HG02571 (cell line): Measurements from ENCODE around the gene STPG4.

Experiments
- ATAC-seq: cut with Tn5 transposase; IDR thresholded peaks from one replicate; pipeline ENCODE4 v1.9.1; 2021; ENCODE audit warnings: mild to moderate bottlenecking, moderate library complexity; ENCODE audit not compliant: unreplicated experiment

Gene STPG4

DNA sequence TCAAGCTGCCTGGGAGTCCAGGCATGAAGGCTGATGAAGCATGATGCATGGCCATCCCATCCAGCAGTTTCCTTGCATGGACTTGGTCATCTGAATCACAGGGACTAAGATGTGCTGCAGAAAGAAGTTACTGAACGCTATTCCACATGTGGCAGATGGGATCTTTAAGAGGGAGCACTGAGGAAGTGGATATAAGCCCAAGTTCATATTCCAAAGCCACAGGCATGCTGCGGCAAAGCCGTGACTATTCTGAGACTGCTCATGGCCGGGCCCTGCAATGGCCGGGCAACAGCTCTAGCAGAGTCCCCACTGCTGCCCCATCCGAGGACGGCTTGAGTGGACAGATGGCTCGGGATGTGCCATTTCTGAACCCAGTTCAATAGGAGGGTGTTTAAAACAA is 61.5 kb downstream of the STPG4 start:
- no peak for ATAC-seq

DNA sequence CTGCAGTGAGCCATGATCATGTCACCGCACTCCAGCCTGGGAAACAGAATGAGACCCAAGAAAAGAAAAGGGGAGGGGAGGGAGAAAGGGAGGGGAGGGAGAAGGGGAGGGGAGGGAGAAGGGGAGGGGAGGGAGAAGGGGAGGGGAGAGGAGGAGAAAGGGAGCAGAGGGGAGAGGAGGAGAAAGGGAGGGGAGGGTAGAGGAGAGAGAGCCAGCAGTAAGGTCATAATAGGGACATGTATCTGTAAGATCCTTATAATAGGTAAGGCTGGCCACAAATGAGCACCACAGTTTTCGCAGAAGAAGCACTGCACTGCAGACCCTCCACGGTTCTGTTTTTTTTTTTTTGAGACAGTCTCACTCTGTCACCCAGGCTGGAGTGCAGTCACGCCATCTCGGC is 62.6 kb downstream of the STPG4 start:
- no peak for ATAC-seq

DNA sequence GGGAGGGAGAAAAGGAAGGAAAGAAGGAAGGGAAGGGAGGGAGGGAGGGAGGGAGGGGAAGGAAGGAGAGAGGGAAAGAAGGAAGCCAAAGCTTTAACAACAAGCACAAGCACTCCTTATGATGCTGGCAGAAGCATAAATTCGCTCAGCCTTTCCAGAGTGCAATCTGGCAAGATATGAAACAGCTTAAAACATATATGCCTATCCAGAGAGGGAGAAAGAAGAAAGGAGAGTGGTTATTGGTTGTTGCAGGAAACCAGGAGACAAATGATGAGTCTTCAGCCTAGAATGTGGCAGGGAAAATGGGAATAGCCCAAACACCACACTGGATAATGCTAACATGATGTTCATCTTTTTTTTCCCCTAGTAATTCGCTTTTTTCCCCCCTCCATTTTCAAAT is 64.0 kb downstream of the STPG4 start:
- no peak for ATAC-seq

- no peak for ATAC-seq
These were observed 66.0 kb downstream of the STPG4 start for GRCh38 chr2:47089083-47089464.

DNA sequence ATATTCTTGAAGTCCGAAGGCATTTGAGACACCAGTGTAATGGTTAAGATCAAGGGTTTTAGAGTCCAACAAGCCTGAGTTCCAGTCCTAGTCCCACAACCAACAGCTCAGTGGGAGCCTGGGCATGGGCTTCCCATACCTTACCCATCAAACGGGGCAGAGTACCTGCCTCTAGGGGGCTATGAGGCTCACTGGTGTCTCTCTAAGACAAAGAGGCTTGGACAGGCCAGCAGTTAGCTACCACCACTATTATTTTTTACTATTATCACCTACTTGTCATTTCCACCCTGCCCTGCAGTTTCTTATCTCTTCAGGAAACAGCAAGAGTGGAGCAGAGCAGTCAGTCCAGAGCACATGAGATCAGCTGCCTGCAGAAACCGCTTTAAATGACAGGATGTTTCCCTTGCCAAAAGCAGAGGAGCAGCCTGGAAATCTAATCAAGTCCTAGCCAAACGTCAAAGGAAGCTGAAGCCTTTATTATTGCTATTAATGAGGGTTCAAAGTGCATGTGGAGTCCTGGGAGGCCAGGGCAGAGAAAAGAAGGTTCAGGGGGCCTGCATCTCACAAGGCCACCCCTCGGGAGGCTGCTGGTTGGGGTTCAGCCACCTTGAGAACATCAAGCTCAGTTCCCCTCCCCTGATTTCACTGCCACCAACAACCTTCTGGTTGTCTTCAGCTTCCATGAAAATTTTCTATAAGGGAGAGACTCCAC is 66.6 kb downstream of the STPG4 start:
- no peak for ATAC-seq

DNA sequence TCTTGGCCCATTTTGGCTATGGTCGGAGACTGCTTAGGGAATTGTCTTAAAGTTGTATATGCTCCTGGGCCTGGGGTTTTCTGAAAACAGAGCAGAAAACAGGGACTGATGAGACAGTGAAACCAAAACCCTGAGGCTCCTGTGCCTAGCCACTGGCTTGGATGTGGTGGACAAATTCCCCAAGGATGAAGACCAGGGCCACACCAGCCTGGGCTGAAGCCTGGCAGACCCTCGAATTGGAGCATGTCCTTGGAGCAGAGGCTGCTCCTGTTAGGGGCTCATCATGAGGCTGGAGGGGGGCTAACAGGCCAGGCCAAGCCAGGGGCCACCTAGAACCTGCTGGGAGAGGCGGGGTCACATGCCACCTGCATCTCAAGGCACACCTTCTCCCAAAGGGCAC is 68.1 kb downstream of the STPG4 start:
- no peak for ATAC-seq

- ATAC-seq = no peak
These were observed 68.5 kb downstream of the STPG4 start for GRCh38 chr2:47086571-47086970.

DNA sequence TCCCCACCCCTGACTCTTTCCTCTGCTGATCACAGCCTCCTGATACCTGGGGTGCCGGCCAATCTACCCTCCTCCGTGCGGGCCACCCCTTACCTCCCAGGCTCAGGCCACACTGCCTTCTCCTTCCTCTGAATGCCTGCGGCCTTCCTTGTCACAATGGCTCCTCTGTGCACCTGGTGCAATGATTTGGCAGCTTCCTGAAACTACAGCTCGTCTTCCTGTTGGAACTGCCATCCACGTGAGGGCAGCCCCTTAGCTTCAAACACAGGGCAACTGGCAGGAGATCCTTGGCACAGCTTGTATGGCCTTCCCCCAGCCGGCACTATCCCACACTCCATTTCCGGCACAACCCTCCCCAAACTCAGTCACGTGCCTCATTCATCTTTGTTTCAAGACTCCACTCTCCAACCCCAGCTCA is 69.0 kb downstream of the STPG4 start:
- ATAC-seq = no peak

DNA sequence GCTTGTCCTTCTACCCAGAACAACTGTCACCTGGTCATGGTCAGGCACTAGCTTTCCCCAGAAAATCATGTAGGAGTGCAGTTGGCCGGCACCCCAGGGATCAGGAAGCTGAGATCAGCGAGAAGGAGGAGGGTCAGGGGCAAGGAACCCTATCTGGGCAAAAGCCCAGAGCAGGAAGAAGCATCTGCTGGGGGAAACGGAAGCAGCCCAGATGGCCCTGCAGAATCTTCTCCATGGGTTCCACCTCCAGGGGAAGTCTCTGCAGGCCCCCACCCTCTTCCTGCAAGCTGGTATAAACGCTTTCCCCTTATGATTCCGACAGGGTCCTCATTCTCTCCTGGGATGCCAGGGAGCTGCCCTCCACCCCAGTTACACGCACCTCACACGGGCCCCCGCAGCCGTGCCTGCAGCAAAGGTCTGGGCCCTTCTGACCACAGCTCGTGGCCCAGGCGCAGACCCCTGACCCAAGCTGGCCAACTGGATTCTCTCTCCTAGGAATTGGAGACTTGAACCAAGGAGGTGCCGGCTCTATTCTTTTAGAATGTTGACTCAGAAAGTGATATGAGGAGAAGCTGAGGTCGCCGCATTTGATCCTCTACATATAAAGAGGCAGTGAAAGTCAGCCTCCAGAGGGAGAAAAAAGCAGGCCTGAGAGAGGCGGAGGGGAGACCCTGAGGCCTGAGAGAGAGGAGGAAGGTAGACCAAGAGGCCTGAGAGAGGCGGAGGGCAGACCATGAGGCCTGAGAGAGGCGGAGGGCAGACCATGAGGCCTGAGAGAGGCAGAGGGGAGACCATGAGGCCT is 71.0 kb downstream of the STPG4 start:
- no peak for ATAC-seq

GRCh38 chr2:47083485-47083884 is 71.6 kb downstream of the STPG4 start:
- no peak for ATAC-seq

DNA sequence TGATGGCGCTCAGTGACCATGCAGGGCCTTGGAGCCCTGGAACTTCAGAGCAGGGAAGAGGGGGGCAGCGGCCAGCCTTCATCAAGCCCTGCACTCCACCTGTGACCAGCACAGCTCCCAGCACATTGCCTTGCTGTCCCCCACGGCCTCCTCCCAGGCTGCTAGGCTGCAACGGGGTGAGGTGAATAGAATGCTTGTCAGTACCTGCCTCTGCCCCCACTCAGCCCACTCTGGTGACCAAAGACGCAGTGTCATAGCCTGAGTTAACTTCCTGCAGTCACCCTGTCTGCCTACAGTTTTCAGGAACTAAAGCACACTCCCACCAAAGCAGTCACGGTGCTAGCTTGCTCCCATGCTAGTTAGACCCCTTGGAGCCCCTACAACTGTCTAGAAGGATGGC is 72.1 kb downstream of the STPG4 start:
- no peak for ATAC-seq

DNA sequence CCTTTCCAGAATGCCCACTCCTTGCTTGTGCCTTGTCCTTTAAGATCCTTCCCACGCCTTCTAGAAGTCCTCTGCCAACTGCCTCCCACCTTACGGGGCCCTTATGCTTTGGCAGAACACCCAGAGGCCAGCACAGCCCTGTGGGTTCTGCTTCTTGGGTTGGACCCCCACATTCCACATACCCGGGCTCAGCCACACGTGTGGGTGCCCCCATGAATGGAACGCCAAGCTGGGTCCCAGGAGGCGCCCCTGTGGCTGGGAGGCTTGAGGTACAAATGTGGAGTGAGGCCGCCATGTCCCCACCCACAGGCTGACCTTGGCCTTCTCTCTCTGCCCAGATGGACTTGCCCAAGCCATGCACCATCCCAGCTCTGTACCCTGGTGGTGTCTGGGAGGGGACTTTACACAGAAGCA is 74.2 kb downstream of the STPG4 start:
- no peak for ATAC-seq

- ATAC-seq = no peak
These were observed 75.3 kb downstream of the STPG4 start for GRCh38 chr2:47079515-47080412.

GRCh38 chr2:47078541-47079482 is 76.3 kb downstream of the STPG4 start:
- ATAC-seq = no peak

DNA sequence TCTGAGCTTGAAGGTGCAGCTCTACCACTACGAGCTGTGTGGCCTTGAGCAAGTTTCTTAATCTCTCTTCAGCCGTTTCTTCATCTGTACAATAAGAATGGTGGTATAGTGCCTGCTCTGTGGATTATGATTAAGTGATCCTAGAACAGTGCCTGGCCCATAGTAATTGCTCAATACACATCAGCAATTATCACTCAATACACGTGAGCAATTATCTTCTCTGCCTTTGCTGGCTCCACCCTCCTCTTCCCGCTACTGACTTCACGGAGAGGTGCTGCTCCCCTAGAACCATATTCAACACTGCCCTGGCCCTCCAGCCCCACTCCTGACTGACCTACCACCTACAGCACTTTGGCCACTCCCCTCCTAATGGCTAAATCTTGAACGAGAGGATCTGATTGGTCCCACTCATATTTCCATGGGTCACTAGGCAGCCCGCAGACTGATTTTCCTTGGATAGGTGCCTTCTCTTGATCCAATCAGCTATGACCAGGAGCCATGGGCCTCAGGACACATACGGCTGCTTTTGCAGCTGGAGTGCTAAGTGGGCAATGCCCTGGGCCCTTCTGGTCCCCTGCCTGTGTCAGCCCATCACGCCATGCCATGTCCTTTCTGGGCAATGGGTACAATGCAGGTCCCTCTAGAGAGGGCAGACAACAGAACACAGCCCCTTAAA is 77.5 kb downstream of the STPG4 start:
- no peak for ATAC-seq

GRCh38 chr2:47076586-47077441 is 78.3 kb downstream of the STPG4 start:
- no peak for ATAC-seq

- ATAC-seq = no peak
These were observed 79.0 kb downstream of the STPG4 start for GRCh38 chr2:47076126-47076506.

- no peak for ATAC-seq
These were observed 79.6 kb downstream of the STPG4 start for GRCh38 chr2:47075361-47076125.
